Amygdala (tissue), 56 donors: ENCODE results near the gene TBC1D3B.
"Not testable (repeated sequence)": the region's sequence is repeated elsewhere in the genome, so short reads cannot be mapped to it uniquely, and the experiment has no call there.

Source experiments
- DNase-seq, 56 donors: peaks; one replicate each; lab custom pipeline; 2025; lab: John Stamatoyannopoulos, UW

TBC1D3B gene

DNA sequence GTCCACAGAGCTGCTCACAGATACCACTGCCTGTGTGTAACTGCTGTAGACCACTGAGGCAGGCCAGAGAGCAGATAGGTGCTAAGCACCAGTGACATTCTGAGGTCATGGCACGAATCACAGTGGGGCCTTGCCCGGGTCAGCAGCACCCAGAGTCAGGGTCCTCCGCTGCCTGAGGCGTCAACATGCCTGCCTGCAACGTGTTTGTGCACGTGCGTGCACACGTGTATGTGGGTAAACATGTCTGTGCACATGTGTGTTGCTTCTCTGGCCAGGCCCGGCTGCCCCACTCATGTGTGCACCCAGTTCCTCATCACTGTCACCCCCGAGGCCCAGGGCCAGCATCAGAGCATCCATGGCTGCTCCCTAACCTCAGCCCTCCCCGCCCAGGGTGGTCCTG, at the start of gene TBC1D3B:
TSS of gene TBC1D3B (minus strand) at position 101 of the 400 bp plus-strand sequence. CDS start 1,586 bp downstream, outside the sequence.
- not testable (repeated sequence) for DNase-seq

- not testable (repeated sequence) for DNase-seq
Measured at GRCh38 chr17:36222967-36223366, 46.5 kb upstream of the TBC1D3B start.

- not testable (repeated sequence) for DNase-seq
Measured at GRCh38 chr17:36221581-36222100, 45.2 kb upstream of the TBC1D3B start.

DNA sequence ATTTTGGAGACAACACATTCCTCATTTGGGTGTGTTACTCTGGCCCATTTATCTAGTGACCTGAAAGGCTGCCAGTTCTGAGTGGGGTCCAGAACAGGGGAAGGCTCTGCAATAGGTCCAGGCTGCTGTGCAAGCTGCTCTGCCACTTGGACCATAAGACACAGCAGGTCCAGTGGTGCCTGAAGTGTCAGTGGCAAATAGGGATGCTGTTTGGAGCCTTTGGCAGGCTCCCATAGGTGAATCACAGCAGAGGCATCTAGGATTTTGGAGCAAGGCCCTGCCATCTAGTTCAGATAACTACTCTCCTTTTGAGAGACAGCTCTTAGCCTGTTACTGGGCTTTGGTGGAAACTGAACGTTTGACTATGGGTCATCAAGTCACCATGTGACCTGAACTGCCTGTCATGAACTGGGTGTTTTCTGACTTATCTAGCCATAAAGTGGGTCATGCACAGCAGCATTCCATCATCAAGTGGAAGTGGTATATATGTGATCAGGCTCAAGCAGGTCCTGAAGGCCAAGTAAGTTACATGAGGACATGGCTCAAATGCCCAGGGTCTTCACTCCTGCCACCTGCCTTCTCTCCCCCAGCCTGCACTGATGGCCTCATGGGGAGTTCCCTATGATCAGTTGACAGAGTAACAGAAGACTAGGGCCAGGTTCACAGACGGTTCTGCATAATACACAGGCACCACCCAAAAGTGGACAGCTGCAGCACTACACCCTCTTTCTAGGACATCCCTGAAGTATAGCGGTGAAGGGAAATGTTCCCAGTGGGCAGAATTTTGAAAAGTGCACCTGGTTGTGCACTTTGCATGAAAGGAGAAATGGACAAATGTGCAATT, 44.5 kb upstream of the TBC1D3B start:
- DNase-seq, result not testable (repeated sequence)

DNA sequence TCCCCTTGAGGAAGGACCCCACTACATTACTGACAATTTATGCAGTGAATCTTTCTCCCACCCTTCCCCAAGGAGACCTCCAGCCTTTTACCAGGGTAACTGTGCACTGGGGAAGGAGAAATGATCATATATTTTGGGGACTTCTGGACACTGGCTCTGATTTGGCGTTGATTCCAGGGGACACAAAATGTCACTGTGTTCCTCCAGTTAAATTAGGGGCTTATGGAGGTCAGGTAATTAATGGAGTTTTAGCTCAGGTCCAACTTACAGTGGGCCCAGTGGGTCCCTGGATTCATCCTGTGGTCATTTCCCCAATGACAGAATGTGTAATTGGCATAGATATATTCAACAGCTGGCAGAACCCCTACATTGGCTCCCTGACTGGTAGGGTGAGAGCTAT, 43.1 kb upstream of the TBC1D3B start:
- DNase-seq, result not testable (repeated sequence)

- DNase-seq, result not testable (repeated sequence)
Measured at GRCh38 chr17:36215406-36216308, 39.2 kb upstream of the TBC1D3B start.

DNA sequence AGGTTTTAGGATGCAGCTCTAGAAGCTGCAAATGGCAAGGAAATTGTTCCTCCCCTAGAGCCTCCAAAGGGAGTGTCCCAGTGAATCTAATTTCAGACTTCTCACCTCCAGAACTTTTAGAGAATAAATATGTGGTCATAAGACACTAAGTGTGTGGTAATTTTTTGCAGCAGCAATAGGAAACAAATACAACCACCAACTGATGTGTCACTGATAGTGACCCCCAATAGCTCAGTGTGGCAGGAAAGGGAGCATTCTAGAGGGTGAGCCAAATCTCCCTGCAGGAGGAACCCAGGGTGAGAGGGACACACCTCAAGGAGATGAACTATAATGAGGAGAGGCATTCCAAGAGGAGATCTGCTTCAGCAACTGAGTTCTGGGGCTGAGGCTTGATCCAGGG, 38.5 kb upstream of the TBC1D3B start:
- DNase-seq, result no peak

GRCh38 chr17:36213695-36214094, 37.3 kb upstream of the TBC1D3B start:
- no peak for DNase-seq

GRCh38 chr17:36212966-36213365, 36.5 kb upstream of the TBC1D3B start:
- no peak for DNase-seq

GRCh38 chr17:36212272-36212605, 35.8 kb upstream of the TBC1D3B start:
- no peak for DNase-seq

GRCh38 chr17:36211484-36212271, 35.2 kb upstream of the TBC1D3B start:
- not testable (repeated sequence) for DNase-seq

DNA sequence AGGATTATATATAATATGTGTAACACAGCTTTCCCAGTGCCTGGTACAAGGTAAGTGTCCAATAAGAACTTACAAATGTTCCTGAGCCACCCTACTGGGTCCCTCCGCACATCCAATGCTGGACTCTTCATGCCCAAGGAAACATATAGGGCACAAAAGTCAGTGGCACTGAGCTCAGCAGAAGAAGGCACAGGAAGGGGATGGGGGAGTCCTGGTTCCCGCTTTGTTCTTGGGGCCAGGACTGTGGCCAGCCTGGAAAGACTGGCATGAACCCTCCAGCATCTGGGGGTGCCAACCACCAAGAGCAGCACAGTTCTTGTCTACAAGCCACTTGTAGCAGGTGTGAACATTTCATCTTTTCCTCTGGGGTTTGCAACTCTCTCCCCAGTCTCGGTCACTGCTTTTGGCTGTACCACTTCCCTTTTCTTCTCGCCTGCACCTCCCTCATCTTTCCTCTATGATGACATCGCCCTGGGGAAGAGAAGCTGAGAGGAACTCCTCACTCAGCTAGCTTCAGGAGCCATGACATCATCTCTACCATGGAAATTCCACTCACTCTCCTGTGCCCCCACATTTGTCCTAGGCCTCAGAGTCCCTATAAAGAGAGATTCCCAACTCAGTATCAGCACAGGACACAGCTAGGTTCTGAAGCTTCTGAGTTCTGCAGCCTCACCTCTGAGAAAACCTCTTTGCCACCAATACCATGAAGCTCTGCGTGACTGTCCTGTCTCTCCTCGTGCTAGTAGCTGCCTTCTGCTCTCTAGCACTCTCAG, 34.2 kb upstream of the TBC1D3B start, which contains the start of gene CCL4L2:
TSS of gene CCL4L2 (plus strand) at position 625 of the 773 bp plus-strand sequence.
- DNase-seq, result peak in 2 of 56 donors; percentile 21 to 41

DNA sequence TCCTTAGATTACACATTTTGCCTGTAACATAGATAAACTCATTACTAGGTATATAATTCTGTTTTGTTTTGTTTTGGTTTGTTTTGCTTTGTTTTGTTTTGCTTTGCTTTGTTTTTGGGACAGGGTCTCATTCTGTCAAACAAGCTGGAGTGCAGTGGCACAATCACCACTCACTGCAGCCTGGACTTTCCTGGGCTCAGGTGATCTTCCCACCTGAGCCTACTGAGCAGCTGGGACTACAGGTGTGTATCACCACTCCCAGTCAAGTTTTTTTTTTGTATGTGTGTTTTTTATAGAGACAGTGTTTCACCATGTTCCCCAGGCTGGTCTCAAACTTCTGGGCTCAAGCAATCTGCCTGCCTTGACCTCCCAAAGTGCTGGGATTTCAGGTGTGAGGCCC, 33.1 kb upstream of the TBC1D3B start:
- no peak for DNase-seq

GRCh38 chr17:36207383-36207782, 30.9 kb upstream of the TBC1D3B start:
- not testable (repeated sequence) for DNase-seq

GRCh38 chr17:36206486-36206821, 30.0 kb upstream of the TBC1D3B start:
- DNase-seq, result not testable (repeated sequence)

DNA sequence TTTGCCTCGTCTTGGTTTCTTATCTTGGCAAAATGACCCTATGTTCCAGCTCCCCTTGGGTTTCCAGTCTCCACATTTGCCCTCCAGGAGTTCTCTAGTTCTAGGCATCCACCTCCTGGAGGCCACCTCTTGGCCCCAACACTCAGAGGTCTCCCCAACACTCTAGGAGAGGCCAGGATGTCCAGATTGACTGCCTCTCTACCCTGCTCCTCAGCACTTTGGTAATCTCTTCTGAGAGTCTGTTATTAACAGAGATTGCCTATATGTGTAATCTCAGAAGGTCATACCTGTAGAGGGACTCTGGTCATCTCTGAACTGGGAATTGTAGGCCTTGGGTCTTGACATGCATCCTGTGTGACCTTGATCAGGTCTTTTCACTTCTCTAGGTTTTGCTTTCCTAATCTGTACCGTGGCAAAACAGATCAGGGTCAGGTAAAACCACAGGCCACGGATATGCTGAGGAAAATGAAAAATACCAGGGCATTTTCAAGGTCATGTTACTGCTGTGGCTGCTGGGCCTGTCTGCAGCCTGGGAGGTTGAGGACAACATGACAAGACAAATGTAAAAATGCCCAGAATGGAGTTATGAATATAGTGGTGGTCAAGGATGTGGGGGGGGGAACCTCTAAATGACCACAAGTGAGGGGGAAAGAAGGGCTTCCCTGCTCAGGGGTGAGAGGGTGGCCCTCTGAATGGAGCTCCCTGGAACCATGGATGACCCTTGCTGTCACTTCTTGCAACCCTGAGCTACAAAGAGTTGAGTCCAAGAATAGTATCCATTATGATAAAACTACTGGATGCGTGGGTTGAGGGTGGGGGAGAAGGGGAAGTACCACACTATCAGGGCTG, 29.4 kb upstream of the TBC1D3B start:
- DNase-seq, result no peak

DNA sequence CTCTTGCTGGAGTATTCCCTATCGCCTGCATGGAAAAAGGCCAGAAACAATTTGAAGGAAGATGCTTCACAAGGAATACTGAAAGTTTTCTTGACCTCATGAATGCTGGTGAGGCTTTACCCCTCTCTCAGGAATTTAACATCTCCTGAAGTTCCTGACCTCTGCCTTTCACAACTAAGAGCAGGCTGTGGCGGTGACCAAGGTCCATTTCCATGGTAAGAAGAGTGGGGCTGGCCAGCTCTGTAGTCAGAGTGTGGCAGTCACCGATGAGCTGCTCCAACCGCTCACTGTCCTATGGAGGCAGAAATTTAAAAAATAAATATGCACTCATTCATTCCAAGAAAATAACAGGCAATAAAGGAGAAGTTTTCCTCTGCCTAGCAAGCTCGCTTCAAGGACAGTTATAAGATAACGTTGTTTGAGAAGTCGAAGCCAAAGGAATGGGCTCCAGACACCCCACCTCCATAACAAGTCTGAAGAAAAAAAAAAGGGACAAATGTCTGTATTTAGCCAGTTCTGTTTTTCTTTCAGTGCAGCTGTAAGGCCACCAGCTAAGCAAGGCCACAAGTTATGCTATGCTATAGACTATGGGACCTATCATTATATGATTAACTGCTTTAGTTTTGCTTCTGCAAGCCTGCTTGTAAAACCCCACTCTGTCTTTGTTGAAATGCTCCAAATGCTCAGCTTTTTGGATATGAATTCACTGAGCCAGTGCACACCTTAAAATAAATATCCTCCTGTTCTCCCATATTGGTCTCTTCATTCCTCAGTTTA, 28.5 kb upstream of the TBC1D3B start:
- no peak for DNase-seq

DNA sequence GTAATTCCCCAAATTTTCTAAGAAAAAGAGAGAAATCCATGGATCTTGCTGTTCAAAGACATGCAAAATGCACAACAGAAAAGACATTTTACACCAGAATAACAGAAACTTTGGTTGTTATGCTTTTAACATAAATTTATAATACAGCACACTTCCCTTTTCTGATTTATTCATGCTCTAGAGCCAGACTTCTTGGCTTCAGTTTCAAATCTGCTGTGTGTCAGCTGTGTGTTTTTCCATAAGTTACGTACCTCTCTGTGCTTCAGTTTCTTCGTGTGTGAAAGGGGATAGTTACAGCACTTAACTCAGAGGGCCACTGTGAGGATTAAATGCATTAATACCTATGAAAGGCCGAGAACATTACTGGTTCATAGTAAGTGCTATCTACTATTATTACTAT, 26.9 kb upstream of the TBC1D3B start:
- DNase-seq, result no peak
